ENCODE data around the gene YIPF3. TPM values are rescaled to one million over a fixed set of nuclear protein-coding genes. Genes with fewer than 3 reads are reported as not detected.

YIPF3 gene
- polyA plus RNA-seq, 1 of the 3 experiments (the other 2 are of a cell fraction): 219 TPM

DNA sequence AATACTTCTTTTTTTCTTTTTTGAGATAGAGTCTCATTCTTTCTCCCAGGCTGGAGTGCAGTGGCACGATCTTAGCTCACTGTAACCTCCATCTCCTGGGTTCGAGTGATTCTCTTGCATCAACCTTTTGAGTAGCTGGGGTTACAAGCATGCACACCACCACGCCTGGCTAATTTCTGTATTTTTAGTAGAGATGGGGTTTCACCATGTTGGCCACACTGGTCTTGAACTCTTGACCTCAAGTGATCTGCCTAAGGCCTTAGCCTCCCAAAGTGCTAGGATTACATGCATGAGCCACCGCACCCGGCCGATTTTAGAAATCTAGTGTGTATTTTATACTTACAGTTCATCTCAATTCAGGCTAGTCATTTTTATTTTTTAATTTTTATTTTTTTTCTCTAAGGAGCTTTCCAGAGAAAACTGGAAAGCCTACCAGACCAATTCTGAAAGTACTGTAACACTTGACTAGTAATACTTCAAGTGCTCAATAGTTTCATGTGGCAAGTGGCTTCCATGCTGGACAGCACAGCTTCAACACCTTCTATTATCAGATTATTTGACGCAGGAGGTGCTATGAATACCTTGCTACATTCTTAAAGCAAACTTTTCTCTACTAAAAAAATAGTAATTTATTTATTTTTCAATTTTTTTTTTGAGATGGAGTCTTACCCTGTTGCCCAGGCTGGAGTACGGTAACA lies 25.2 kb upstream of the YIPF3 start:
- Histone ChIP-seq H3K4me2 (no peak overlapping the region), H3K4me1 (ENCODE audit: control insufficient read depth in 1 of 2, insufficient read depth in 2 of 2, low read depth in 1 of 2, low read length in 1 of 2) (no peaks in the 10 kb centered on the region), H3K9me3 (no peaks in the 10 kb centered on the region), H3K27ac (ENCODE audit: low read depth in 2 of 2, low read length in 1 of 2) (no peak overlapping the region), H3K36me3 (replicated peaks in 1 of 2; ENCODE audit: control insufficient read depth in 1 of 2, insufficient read depth in 2 of 2, low read length in 1 of 2) (peaks cover 50 to 62% of the 10 kb centered on the region in 2 experiments), H3K9me2 (no peaks in the 10 kb centered on the region), H2AFZ (ENCODE audit: low read depth) (no peak overlapping the region), H3K79me2 (ENCODE audit: insufficient read depth) (no peaks in the 10 kb centered on the region), H4K20me1 (ENCODE audit: insufficient read depth) (no peaks in the 10 kb centered on the region), H3K4me3 (ENCODE audit: low read depth in 2 of 2, low read length in 1 of 2) (no peak overlapping the region), H3F3A (replicated peaks; ENCODE audit: insufficient read depth) (no peaks in the 10 kb centered on the region), H3K9ac (no peak overlapping the region), H3K27me3 (ENCODE audit: insufficient read depth) (no peaks in the 10 kb centered on the region)
- ChIA-PET POLR2A (no interaction called here), CTCF (interaction anchor here (1.0 to 1.1 kb wide), 2 partner anchors 8 to 45 kb away, joined by 3 read pairs; no protein-coding TSS in a partner anchor)
- 95% methylated on average over 8 of the region's 8 CpGs for WGBS (ENCODE audit: low lambda C conversion rate)
- no peak for DNase-seq
- TF ChIP-seq EP300 (IDR thresholded peaks at IDR 0.05; ENCODE audit: borderline replicate concordance in 1 of 2, low read depth in 1 of 2, low read length in 1 of 2) (no peak), SIN3A (IDR thresholded peaks at IDR 0.05; ENCODE audit: borderline replicate concordance, low read depth, low read length) (no peak), RCOR1 (IDR thresholded peaks at IDR 0.05; ENCODE audit: low read length) (no peak), RXRA (IDR thresholded peaks at IDR 0.05; ENCODE audit: borderline replicate concordance, low read depth) (no peak), YY1 (IDR thresholded peaks at IDR 0.05; ENCODE audit: low read depth) (no peak), MXI1 (IDR thresholded peaks at IDR 0.05; ENCODE audit: low read depth, low read length) (no peak), RAD21 (IDR thresholded peaks at IDR 0.05; ENCODE audit: low read length) (no peak), GABPA (IDR thresholded peaks at IDR 0.05; ENCODE audit: low read depth) (no peak), GATA2 (CRISPR knock-in tag; IDR thresholded peaks at IDR 0.05) (no peak), TCF12 (IDR thresholded peaks at IDR 0.05) (no peak), EZH2phosphoT487 (IDR thresholded peaks at IDR 0.05; ENCODE audit: borderline replicate concordance, low read depth) (no peak), RFX5 (IDR thresholded peaks at IDR 0.05; ENCODE audit: low read length) (no peak), JUND (IDR thresholded peaks at IDR 0.05) (no peak)
- TF ChIP-seq, protein P1, sequence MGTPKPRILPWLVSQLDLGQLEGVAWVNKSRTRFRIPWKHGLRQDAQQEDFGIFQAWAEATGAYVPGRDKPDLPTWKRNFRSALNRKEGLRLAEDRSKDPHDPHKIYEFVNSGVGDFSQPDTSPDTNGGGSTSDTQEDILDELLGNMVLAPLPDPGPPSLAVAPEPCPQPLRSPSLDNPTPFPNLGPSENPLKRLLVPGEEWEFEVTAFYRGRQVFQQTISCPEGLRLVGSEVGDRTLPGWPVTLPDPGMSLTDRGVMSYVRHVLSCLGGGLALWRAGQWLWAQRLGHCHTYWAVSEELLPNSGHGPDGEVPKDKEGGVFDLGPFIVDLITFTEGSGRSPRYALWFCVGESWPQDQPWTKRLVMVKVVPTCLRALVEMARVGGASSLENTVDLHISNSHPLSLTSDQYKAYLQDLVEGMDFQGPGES (IDR thresholded peaks at IDR 0.05; ENCODE audit: low read depth, low read length): no peak
- TF ChIP-seq, protein P2, sequence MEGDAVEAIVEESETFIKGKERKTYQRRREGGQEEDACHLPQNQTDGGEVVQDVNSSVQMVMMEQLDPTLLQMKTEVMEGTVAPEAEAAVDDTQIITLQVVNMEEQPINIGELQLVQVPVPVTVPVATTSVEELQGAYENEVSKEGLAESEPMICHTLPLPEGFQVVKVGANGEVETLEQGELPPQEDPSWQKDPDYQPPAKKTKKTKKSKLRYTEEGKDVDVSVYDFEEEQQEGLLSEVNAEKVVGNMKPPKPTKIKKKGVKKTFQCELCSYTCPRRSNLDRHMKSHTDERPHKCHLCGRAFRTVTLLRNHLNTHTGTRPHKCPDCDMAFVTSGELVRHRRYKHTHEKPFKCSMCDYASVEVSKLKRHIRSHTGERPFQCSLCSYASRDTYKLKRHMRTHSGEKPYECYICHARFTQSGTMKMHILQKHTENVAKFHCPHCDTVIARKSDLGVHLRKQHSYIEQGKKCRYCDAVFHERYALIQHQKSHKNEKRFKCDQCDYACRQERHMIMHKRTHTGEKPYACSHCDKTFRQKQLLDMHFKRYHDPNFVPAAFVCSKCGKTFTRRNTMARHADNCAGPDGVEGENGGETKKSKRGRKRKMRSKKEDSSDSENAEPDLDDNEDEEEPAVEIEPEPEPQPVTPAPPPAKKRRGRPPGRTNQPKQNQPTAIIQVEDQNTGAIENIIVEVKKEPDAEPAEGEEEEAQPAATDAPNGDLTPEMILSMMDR (IDR thresholded peaks at IDR 0.05): no peak
- TF ChIP-seq, protein P3, sequence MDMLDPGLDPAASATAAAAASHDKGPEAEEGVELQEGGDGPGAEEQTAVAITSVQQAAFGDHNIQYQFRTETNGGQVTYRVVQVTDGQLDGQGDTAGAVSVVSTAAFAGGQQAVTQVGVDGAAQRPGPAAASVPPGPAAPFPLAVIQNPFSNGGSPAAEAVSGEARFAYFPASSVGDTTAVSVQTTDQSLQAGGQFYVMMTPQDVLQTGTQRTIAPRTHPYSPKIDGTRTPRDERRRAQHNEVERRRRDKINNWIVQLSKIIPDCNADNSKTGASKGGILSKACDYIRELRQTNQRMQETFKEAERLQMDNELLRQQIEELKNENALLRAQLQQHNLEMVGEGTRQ (IDR thresholded peaks at IDR 0.05; ENCODE audit: borderline replicate concordance, low read depth, low read length): no peak
- TF ChIP-seq, protein P4, sequence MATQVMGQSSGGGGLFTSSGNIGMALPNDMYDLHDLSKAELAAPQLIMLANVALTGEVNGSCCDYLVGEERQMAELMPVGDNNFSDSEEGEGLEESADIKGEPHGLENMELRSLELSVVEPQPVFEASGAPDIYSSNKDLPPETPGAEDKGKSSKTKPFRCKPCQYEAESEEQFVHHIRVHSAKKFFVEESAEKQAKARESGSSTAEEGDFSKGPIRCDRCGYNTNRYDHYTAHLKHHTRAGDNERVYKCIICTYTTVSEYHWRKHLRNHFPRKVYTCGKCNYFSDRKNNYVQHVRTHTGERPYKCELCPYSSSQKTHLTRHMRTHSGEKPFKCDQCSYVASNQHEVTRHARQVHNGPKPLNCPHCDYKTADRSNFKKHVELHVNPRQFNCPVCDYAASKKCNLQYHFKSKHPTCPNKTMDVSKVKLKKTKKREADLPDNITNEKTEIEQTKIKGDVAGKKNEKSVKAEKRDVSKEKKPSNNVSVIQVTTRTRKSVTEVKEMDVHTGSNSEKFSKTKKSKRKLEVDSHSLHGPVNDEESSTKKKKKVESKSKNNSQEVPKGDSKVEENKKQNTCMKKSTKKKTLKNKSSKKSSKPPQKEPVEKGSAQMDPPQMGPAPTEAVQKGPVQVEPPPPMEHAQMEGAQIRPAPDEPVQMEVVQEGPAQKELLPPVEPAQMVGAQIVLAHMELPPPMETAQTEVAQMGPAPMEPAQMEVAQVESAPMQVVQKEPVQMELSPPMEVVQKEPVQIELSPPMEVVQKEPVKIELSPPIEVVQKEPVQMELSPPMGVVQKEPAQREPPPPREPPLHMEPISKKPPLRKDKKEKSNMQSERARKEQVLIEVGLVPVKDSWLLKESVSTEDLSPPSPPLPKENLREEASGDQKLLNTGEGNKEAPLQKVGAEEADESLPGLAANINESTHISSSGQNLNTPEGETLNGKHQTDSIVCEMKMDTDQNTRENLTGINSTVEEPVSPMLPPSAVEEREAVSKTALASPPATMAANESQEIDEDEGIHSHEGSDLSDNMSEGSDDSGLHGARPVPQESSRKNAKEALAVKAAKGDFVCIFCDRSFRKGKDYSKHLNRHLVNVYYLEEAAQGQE (IDR thresholded peaks at IDR 0.05; ENCODE audit: low read depth, low read length): no peak

Data from SK-N-SH (cell line).